ENCODE data around the gene SGTA.

- TF ChIP-seq POLR2AphosphoS5 (IDR thresholded peaks at IDR 0.05; ENCODE audit: low read depth, low read length) (no peak), REST (IDR thresholded peaks at IDR 0.05; ENCODE audit: insufficient read depth in 1 of 2, low read depth in 2 of 2, low read length in 2 of 2) (no peak), TAF1 (IDR thresholded peaks at IDR 0.05; ENCODE audit: borderline replicate concordance, insufficient read depth, low read length) (no peak), SIN3A (IDR thresholded peaks at IDR 0.05; ENCODE audit: borderline replicate concordance, insufficient read depth, low read length) (no peak), FOXP2 (optimal IDR thresholded peaks at IDR 0.05; ENCODE audit: borderline replicate concordance, extremely low read depth, extremely low read length, insufficient read depth) (no peak)
Observed at GRCh38 chr19:2734589-2735288, 48.3 kb downstream of the SGTA start.

Data from PFSK-1 (cell line).